Activated naive CD4-positive, alpha-beta T cell treated with anti-CD3 and anti-CD28 coated beads, Interleukin-2, amount 10 ng/mL, durations not matched to agents 7 days and 5 days (primary cell): ENCODE results near the gene SLC4A2.

Source experiments
- CTCF ChIA-PET: fragments of 350-600 bp; sonication (Branson Sonifier 250); formaldehyde crosslinking; loops from one replicate; lab custom pipeline; 2021; ENCODE audit warnings: antibody characterized with exemption; lab: Charles Lee
- DNase-seq: peaks from one replicate; pipeline ENCODE4 v3.0.0-alpha.2; 2020
- H3K27ac Mint-ChIP-seq: one replicate; pipeline ENCODE4 v1.8.0; 2021; ENCODE audit warnings: mild to moderate bottlenecking, moderate library complexity, mixed read lengths
- H3K27me3 Mint-ChIP-seq: one replicate; pipeline ENCODE4 v1.8.0; 2021; ENCODE audit warnings: mild to moderate bottlenecking, mixed read lengths
- H3K36me3 Mint-ChIP-seq: one replicate; pipeline ENCODE4 v1.8.0; 2021; ENCODE audit warnings: mixed read lengths
- H3K4me1 Mint-ChIP-seq: one replicate; pipeline ENCODE4 v1.8.0; 2021; ENCODE audit warnings: mixed read lengths
- H3K4me3 Mint-ChIP-seq: one replicate; pipeline ENCODE4 v1.8.0; 2021; ENCODE audit warnings: mild to moderate bottlenecking, moderate library complexity, mixed read lengths
- H3K9me3 Mint-ChIP-seq: one replicate; pipeline ENCODE4 v1.8.0; 2021; ENCODE audit warnings: mixed read lengths

The SLC4A2 gene

GRCh38 chr7:151057989-151058780 lies 1.2 kb upstream of the SLC4A2 start:
- Mint-ChIP-seq H3K27me3 (no peaks in the 10 kb centered on the region), H3K27ac (peak overlapping the region; percentile 94), H3K9me3 (no peaks in the 10 kb centered on the region), H3K4me3 (peak overlapping the region; percentile 96), H3K4me1 (peaks cover 55% of the 10 kb centered on the region), H3K36me3 (peaks cover 2% of the 10 kb centered on the region)
- CTCF ChIA-PET: no interaction called here
- DNase-seq: peak; percentile 99

- no peaks in the 10 kb centered on the region for H3K27me3 Mint-ChIP-seq
- H3K4me1 Mint-ChIP-seq: peaks cover 50% of the 10 kb centered on the region
- peak; percentile 38 for DNase-seq
- CTCF ChIA-PET: interaction anchor here (1.8 kb wide), 1 partner anchor 52 kb away, joined by 7 read pairs; no protein-coding TSS in a partner anchor
- H3K36me3 Mint-ChIP-seq: peaks cover 6% of the 10 kb centered on the region
- peak overlapping the region; percentile 94 for H3K27ac Mint-ChIP-seq
- H3K4me3 Mint-ChIP-seq: peak overlapping the region; percentile 96
- H3K9me3 Mint-ChIP-seq: no peaks in the 10 kb centered on the region
Observed at GRCh38 chr7:151058781-151059366, 515 bp upstream of the SLC4A2 start.

GRCh38 chr7:151060113-151060415 lies 675 bp downstream of the SLC4A2 start:
- CTCF ChIA-PET: interaction anchor here (0.7 to 1.8 kb wide), 4 partner anchors 17 to 51 kb away, joined by 3 to 7 read pairs (median 4); no protein-coding TSS in a partner anchor
- DNase-seq: no peak
- no peaks in the 10 kb centered on the region for H3K9me3 Mint-ChIP-seq
- peaks cover 48% of the 10 kb centered on the region for H3K4me1 Mint-ChIP-seq
- H3K27me3 Mint-ChIP-seq: no peaks in the 10 kb centered on the region
- H3K36me3 Mint-ChIP-seq: peaks cover 10% of the 10 kb centered on the region
- H3K27ac Mint-ChIP-seq: peak overlapping the region; percentile 7
- H3K4me3 Mint-ChIP-seq: peak overlapping the region; percentile 96

GRCh38 chr7:151060416-151061212 lies 1.2 kb downstream of the SLC4A2 start:
- CTCF ChIA-PET: interaction anchor here (0.6 to 1.8 kb wide), 5 partner anchors 16 to 55 kb away, joined by 3 to 7 read pairs (median 3); no protein-coding TSS in a partner anchor
- Mint-ChIP-seq H3K9me3 (no peaks in the 10 kb centered on the region), H3K4me1 (peaks cover 48% of the 10 kb centered on the region), H3K27ac (peak overlapping the region; percentile 7), H3K36me3 (peaks cover 13% of the 10 kb centered on the region), H3K4me3 (peak overlapping the region; percentile 96), H3K27me3 (no peaks in the 10 kb centered on the region)
- DNase-seq: peak; percentile 28

- DNase-seq: no peak
- peaks cover 42% of the 10 kb centered on the region for H3K4me1 Mint-ChIP-seq
- H3K4me3 Mint-ChIP-seq: peak overlapping the region; percentile 96
- peaks cover 13% of the 10 kb centered on the region for H3K36me3 Mint-ChIP-seq
- H3K9me3 Mint-ChIP-seq: no peaks in the 10 kb centered on the region
- no peak overlapping the region for H3K27ac Mint-ChIP-seq
- H3K27me3 Mint-ChIP-seq: no peaks in the 10 kb centered on the region
- CTCF ChIA-PET: no interaction called here
Observed at GRCh38 chr7:151061213-151062110, 2.1 kb downstream of the SLC4A2 start.

- Mint-ChIP-seq H3K4me1 (peaks cover 36% of the 10 kb centered on the region), H3K9me3 (no peaks in the 10 kb centered on the region), H3K4me3 (peak overlapping the region; percentile 96), H3K27ac (no peak overlapping the region), H3K27me3 (no peaks in the 10 kb centered on the region), H3K36me3 (peaks cover 12% of the 10 kb centered on the region)
- CTCF ChIA-PET: no interaction called here
- DNase-seq: no peak
Observed at GRCh38 chr7:151062111-151062398, 2.7 kb downstream of the SLC4A2 start.

- Mint-ChIP-seq H3K9me3 (no peaks in the 10 kb centered on the region), H3K4me3 (no peak overlapping the region), H3K27me3 (no peaks in the 10 kb centered on the region), H3K27ac (no peak overlapping the region), H3K4me1 (peaks cover 31% of the 10 kb centered on the region), H3K36me3 (peaks cover 15% of the 10 kb centered on the region)
- CTCF ChIA-PET: interaction anchor here (1.1 kb wide), 1 partner anchor 14 kb away, joined by 3 read pairs; no protein-coding TSS in a partner anchor
- DNase-seq: no peak
Observed at GRCh38 chr7:151062399-151063211, 3.2 kb downstream of the SLC4A2 start.

- Mint-ChIP-seq H3K27me3 (no peaks in the 10 kb centered on the region), H3K4me1 (peaks cover 31% of the 10 kb centered on the region), H3K4me3 (no peak overlapping the region), H3K9me3 (no peaks in the 10 kb centered on the region), H3K36me3 (peaks cover 19% of the 10 kb centered on the region), H3K27ac (no peak overlapping the region)
- CTCF ChIA-PET: interaction anchor here (1.1 kb wide), 1 partner anchor 13 kb away, joined by 3 read pairs; no protein-coding TSS in a partner anchor
- DNase-seq: no peak
Observed at GRCh38 chr7:151063212-151063561, 3.8 kb downstream of the SLC4A2 start.

GRCh38 chr7:151064454-151064853 lies 5.1 kb downstream of the SLC4A2 start:
- H3K9me3 Mint-ChIP-seq: no peaks in the 10 kb centered on the region
- no peak overlapping the region for H3K27ac Mint-ChIP-seq
- H3K36me3 Mint-ChIP-seq: peaks cover 24% of the 10 kb centered on the region
- H3K4me3 Mint-ChIP-seq: no peak overlapping the region
- no peaks in the 10 kb centered on the region for H3K27me3 Mint-ChIP-seq
- peaks cover 20% of the 10 kb centered on the region for H3K4me1 Mint-ChIP-seq
- CTCF ChIA-PET: no interaction called here
- no peak for DNase-seq

- no peak overlapping the region for H3K4me3 Mint-ChIP-seq
- no peaks in the 10 kb centered on the region for H3K9me3 Mint-ChIP-seq
- CTCF ChIA-PET: no interaction called here
- peaks cover 24% of the 10 kb centered on the region for H3K36me3 Mint-ChIP-seq
- peaks cover 20% of the 10 kb centered on the region for H3K4me1 Mint-ChIP-seq
- no peak overlapping the region for H3K27ac Mint-ChIP-seq
- H3K27me3 Mint-ChIP-seq: no peaks in the 10 kb centered on the region
- no peak for DNase-seq
Observed at GRCh38 chr7:151064993-151065392, 5.6 kb downstream of the SLC4A2 start.

GRCh38 chr7:151065516-151065915 lies 6.1 kb downstream of the SLC4A2 start:
- Mint-ChIP-seq H3K27ac (peak overlapping the region; percentile 30), H3K9me3 (no peaks in the 10 kb centered on the region), H3K27me3 (no peaks in the 10 kb centered on the region), H3K4me3 (no peak overlapping the region), H3K36me3 (peaks cover 24% of the 10 kb centered on the region), H3K4me1 (peaks cover 15% of the 10 kb centered on the region)
- CTCF ChIA-PET: no interaction called here
- no peak for DNase-seq

- Mint-ChIP-seq H3K27ac (no peak overlapping the region), H3K9me3 (no peaks in the 10 kb centered on the region), H3K27me3 (no peaks in the 10 kb centered on the region), H3K4me3 (no peak overlapping the region), H3K36me3 (peaks cover 26% of the 10 kb centered on the region), H3K4me1 (peaks cover 6% of the 10 kb centered on the region)
- DNase-seq: no peak
- CTCF ChIA-PET: no interaction called here
Observed at GRCh38 chr7:151066273-151066974, 7.0 kb downstream of the SLC4A2 start.
